Spleen (tissue), 7 donors: ENCODE data around the gene TBC1D21.

ENCODE experiments used
- CTCF ChIP-seq, 11 experiments: fragments of 200-600 bp in 7 of 11; fragments of 450-650 bp in 4 of 11; sonication (generic) in 4 of 11; IDR thresholded peaks in 8 of 11; conservative IDR thresholded peaks in 3 of 11; 1 replicate in 7 of 11; 2 replicates in 4 of 11; pipeline versions ENCODE4 v1.4.0 to v1.8.0; 2016 to 2021; ENCODE audit warnings: antibody characterized with exemption in 11 of 11, inconsistent platforms in 4 of 11, mild to moderate bottlenecking in 1 of 11
- POLR2A ChIP-seq, 3 donors: fragments of 450-650 bp; IDR thresholded peaks; one replicate each; pipeline ENCODE4 v1.5.1; 2017; ENCODE audit warnings: antibody characterized with exemption in 3 of 3, mild to moderate bottlenecking in 1 of 3
- donor health status: DM: no; HTN: no; CAD: no; lungs with moderate emphysema.
- donor health status: DM: no; HTN: no; CAD: no.
- donor health status: DM: no; HTN: no; CAD: no.

DNA sequence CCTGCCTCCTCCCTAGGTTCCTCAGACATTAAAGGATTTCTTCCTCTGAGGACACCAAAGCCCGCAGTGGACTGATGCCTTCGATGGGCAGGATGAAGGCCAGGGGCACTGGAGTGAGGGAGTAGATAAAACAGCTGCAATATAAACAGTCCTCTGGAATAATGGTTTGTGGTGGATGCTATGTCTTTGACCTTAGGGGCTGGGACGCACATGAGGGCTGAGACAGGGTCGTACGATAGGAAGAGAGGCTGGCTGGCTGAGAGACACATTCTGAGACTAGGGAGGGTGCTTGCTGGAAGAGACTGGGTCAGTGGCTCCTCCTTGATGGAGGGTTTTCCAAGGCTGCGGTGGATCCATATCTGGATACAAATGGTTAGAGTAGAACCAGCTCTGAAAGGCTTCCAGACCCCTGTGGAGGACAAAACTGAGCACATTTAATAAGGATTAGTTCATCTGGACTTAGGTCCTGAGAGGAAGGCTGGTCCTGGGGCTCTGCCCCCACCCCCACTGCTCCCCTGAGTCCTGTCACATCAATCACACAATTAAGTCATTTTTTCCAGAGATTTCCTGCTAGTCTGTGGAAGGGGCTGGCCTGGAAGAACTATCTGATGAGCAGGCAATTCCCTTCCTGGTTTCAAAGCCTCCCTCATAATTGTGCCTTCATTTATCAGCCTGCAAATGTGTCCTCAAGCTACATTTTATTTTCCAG, 15.8 kb downstream of the TBC1D21 start:
- TF ChIP-seq CTCF (IDR thresholded peaks at IDR 0.05 in 8 of 11, conservative IDR thresholded peaks at IDR 0.05 in 3 of 11) (no peak), POLR2A (IDR thresholded peaks at IDR 0.05) (no peak)
